Mesenchymal stem cell (in vitro differentiated cells and primary cell): ENCODE measurements around the gene PIK3R1.
A peak's percentile ranks its signal among the peaks of the same experiment; 100 is the strongest.

Experiments
- DNase-seq: peaks from one replicate; pipeline ENCODE4 v3.0.0-alpha.2; 2013
- H2AFZ ChIP-seq: one replicate; pipeline ENCODE4 v1.6.1; 2013; ENCODE audit warnings: low read depth, mild to moderate bottlenecking, control low read depth, inconsistent platforms, low read length, moderate library complexity
- H2AK5ac ChIP-seq: 2 replicates; pipeline ENCODE4 v1.6.1; 2013; ENCODE audit warnings: low read length, moderate library complexity, mild to moderate bottlenecking, inconsistent platforms; ENCODE audit not compliant: severe bottlenecking
- H2BK120ac ChIP-seq: one replicate; pipeline ENCODE4 v1.6.1; 2013; ENCODE audit warnings: low read depth, mild to moderate bottlenecking, inconsistent platforms, low read length, moderate library complexity
- H2BK12ac ChIP-seq, 2 experiments: one replicate each; pipeline ENCODE4 v1.6.1; 2013; ENCODE audit warnings: inconsistent platforms in 2 of 2, low read length in 2 of 2, mild to moderate bottlenecking in 2 of 2, moderate library complexity in 2 of 2, control low read depth in 1 of 2
- H2BK15ac ChIP-seq: one replicate; pipeline ENCODE4 v1.6.1; 2013; ENCODE audit warnings: mild to moderate bottlenecking, low read depth, inconsistent platforms; ENCODE audit not compliant: poor library complexity, severe bottlenecking
- H2BK5ac ChIP-seq: 2 replicates; pipeline ENCODE4 v1.6.1; 2013; ENCODE audit warnings: low read depth, mild to moderate bottlenecking, low read length, control low read depth, inconsistent platforms; ENCODE audit not compliant: poor library complexity, severe bottlenecking
- H3K14ac ChIP-seq, 2 experiments: one replicate each; pipeline ENCODE4 v1.6.1; 2013; ENCODE audit warnings: inconsistent platforms in 2 of 2, low read length in 2 of 2, control low read depth in 1 of 2, mild to moderate bottlenecking in 1 of 2, moderate library complexity in 1 of 2
- H3K18ac ChIP-seq, 2 experiments: one replicate each; pipeline ENCODE4 v1.6.1; 2013; ENCODE audit warnings: inconsistent platforms in 2 of 2, low read length in 2 of 2, control low read depth in 1 of 2, low read depth in 1 of 2, mild to moderate bottlenecking in 1 of 2
- H3K23ac ChIP-seq, 2 experiments: one replicate each; pipeline ENCODE4 v1.6.1; 2013; ENCODE audit warnings: inconsistent platforms in 2 of 2, low read length in 2 of 2, mild to moderate bottlenecking in 2 of 2, moderate library complexity in 2 of 2, control low read depth in 1 of 2
- H3K27ac ChIP-seq: 2 replicates; pipeline ENCODE4 v1.5.1; 2013; ENCODE audit warnings: mild to moderate bottlenecking, moderate library complexity, low read length, control low read depth, inconsistent platforms; ENCODE audit not compliant: poor library complexity, severe bottlenecking
- H3K27me3 ChIP-seq, 2 experiments: 2 replicates each; pipeline versions ENCODE4 v1.6.1 to v1.7.0; 2013; ENCODE audit warnings: low read length in 2 of 2, mild to moderate bottlenecking in 2 of 2, moderate library complexity in 2 of 2, control low read depth in 1 of 2, inconsistent platforms in 1 of 2; ENCODE audit not compliant: control insufficient read depth in 1 of 2, insufficient read depth in 1 of 2
- H3K36me3 ChIP-seq, 2 experiments: 2 replicates each; pipeline versions ENCODE4 v1.6.1 to v1.7.0; 2013; ENCODE audit warnings: low read length in 2 of 2, control low read depth in 1 of 2, inconsistent platforms in 1 of 2, low read depth in 1 of 2, mild to moderate bottlenecking in 1 of 2; ENCODE audit not compliant: insufficient read depth in 2 of 2, control insufficient read depth in 1 of 2
- H3K4ac ChIP-seq, 2 experiments: one replicate each; pipeline ENCODE4 v1.6.1; 2013; ENCODE audit warnings: inconsistent platforms in 2 of 2, low read length in 2 of 2, mild to moderate bottlenecking in 2 of 2, moderate library complexity in 2 of 2, control low read depth in 1 of 2, low read depth in 1 of 2
- H3K4me1 ChIP-seq: 2 replicates; pipeline ENCODE4 v1.6.1; 2013; ENCODE audit warnings: low read depth, low read length, control low read depth; ENCODE audit not compliant: control insufficient read depth, insufficient read depth
- H3K4me2 ChIP-seq: 2 replicates; pipeline ENCODE4 v1.6.1; 2013; ENCODE audit warnings: low read length, mild to moderate bottlenecking, inconsistent platforms; ENCODE audit not compliant: poor library complexity, severe bottlenecking
- H3K4me3 ChIP-seq, 2 experiments: 2 replicates each; pipeline versions ENCODE4 v1.5.1 to v1.7.0; 2013; ENCODE audit warnings: low read length in 2 of 2, mild to moderate bottlenecking in 2 of 2, control low read depth in 1 of 2, low read depth in 1 of 2; ENCODE audit not compliant: insufficient read depth in 1 of 2
- H3K79me1 ChIP-seq: replicated peaks from 2 replicates; pipeline ENCODE4 v1.6.1; 2013; ENCODE audit warnings: mild to moderate bottlenecking, control low read depth, low read length, inconsistent platforms; ENCODE audit not compliant: poor library complexity, severe bottlenecking
- H3K9ac ChIP-seq: 2 replicates; pipeline ENCODE4 v1.7.0; 2013; ENCODE audit warnings: mild to moderate bottlenecking, low read length, moderate library complexity
- H3K9me3 ChIP-seq: 2 replicates; pipeline ENCODE4 v1.7.0; 2013; ENCODE audit warnings: mild to moderate bottlenecking, low read length; ENCODE audit not compliant: control insufficient read depth
- H4K8ac ChIP-seq: one replicate; pipeline ENCODE4 v1.6.1; 2013; ENCODE audit warnings: inconsistent platforms, mild to moderate bottlenecking, low read length, moderate library complexity
- H4K91ac ChIP-seq: one replicate; pipeline ENCODE4 v1.6.1; 2013; ENCODE audit warnings: mild to moderate bottlenecking, low read length, inconsistent platforms
- WGBS: methylation state at CpG from one replicate; pipeline ENCODE4 v1.1.7; 2013; ENCODE audit warnings: mixed read lengths; 5-methylcytosine and 5-hydroxymethylcytosine counted together

PIK3R1 gene

GRCh38 chr5:68182094-68182493, 33.5 kb upstream of the PIK3R1 start:
- no peaks in the 10 kb centered on the region for H3K36me3 ChIP-seq
- no peak for DNase-seq
- no peaks in the 10 kb centered on the region for H3K79me1 ChIP-seq
- WGBS: no CpG with 5 or more reads among the region's 2 CpGs
- H2AFZ ChIP-seq: no peak overlapping the region
- no peaks in the 10 kb centered on the region for H3K4me1 ChIP-seq
- H3K23ac ChIP-seq: no peak overlapping the region
- H3K18ac ChIP-seq: no peak overlapping the region
- no peak overlapping the region for H3K14ac ChIP-seq
- H4K8ac ChIP-seq: no peak overlapping the region
- no peak overlapping the region for H2BK12ac ChIP-seq
- no peak overlapping the region for H4K91ac ChIP-seq
- no peak overlapping the region for H3K9ac ChIP-seq
- H3K27ac ChIP-seq: no peak overlapping the region
- no peak overlapping the region for H3K4me2 ChIP-seq
- no peaks in the 10 kb centered on the region for H3K27me3 ChIP-seq
- H3K4ac ChIP-seq: no peak overlapping the region
- H2BK15ac ChIP-seq: no peak overlapping the region
- no peak overlapping the region for H2BK5ac ChIP-seq
- no peak overlapping the region for H2BK120ac ChIP-seq
- no peaks in the 10 kb centered on the region for H3K9me3 ChIP-seq
- no peak overlapping the region for H2AK5ac ChIP-seq
- H3K4me3 ChIP-seq: no peak overlapping the region

- peaks cover 2% of the 10 kb centered on the region for H3K4me1 ChIP-seq
- 100% methylated on average over 2 of the region's 3 CpGs for WGBS
- no peaks in the 10 kb centered on the region for H3K9me3 ChIP-seq
- no peak overlapping the region for H2AK5ac ChIP-seq
- H3K79me1 ChIP-seq: no peaks in the 10 kb centered on the region
- H4K8ac ChIP-seq: no peak overlapping the region
- H3K9ac ChIP-seq: no peak overlapping the region
- no peak overlapping the region for H3K4me3 ChIP-seq
- H2BK15ac ChIP-seq: no peak overlapping the region
- no peak overlapping the region for H3K23ac ChIP-seq
- no peaks in the 10 kb centered on the region for H3K36me3 ChIP-seq
- no peak overlapping the region for H2BK5ac ChIP-seq
- no peak overlapping the region for H3K4ac ChIP-seq
- H2BK12ac ChIP-seq: no peak overlapping the region
- no peak overlapping the region for H4K91ac ChIP-seq
- no peak overlapping the region for H2AFZ ChIP-seq
- H2BK120ac ChIP-seq: no peak overlapping the region
- H3K14ac ChIP-seq: no peak overlapping the region
- no peak overlapping the region for H3K18ac ChIP-seq
- no peak overlapping the region for H3K27ac ChIP-seq
- no peaks in the 10 kb centered on the region for H3K27me3 ChIP-seq
- H3K4me2 ChIP-seq: no peak overlapping the region
- no peak for DNase-seq
Observed at GRCh38 chr5:68182534-68182933, 33.0 kb upstream of the PIK3R1 start.

GRCh38 chr5:68187268-68188055, 28.1 kb upstream of the PIK3R1 start:
- Histone ChIP-seq H3K79me1 (no peaks in the 10 kb centered on the region), H2AFZ (peak overlapping the region; percentile 88), H3K9me3 (no peaks in the 10 kb centered on the region), H3K27me3 (no peaks in the 10 kb centered on the region), H3K4me3 (no peak overlapping the region), H2AK5ac (no peak overlapping the region), H3K4ac (peak overlapping the region in 1 of 2 experiments; percentile 51), H4K91ac (peak overlapping the region; percentile 50), H2BK5ac (peak overlapping the region; percentile 12), H3K4me1 (peaks cover 10% of the 10 kb centered on the region), H2BK12ac (no peak overlapping the region), H3K36me3 (no peaks in the 10 kb centered on the region), H4K8ac (peak overlapping the region; percentile 88), H3K9ac (no peak overlapping the region), H3K23ac (no peak overlapping the region), H3K27ac (no peak overlapping the region), H3K4me2 (peak overlapping the region; percentile 75), H3K18ac (peak overlapping the region; percentile 34 to 79), H2BK15ac (peak overlapping the region; percentile 94), H3K14ac (no peak overlapping the region), H2BK120ac (peak overlapping the region; percentile 79)
- peak; percentile 18 for DNase-seq
- WGBS: 24% methylated on average over 34 of the region's 34 CpGs

GRCh38 chr5:68189171-68189570, 26.4 kb upstream of the PIK3R1 start:
- WGBS: 98% methylated on average over 5 of the region's 7 CpGs
- Histone ChIP-seq H3K14ac (no peak overlapping the region), H2AFZ (no peak overlapping the region), H3K9me3 (no peaks in the 10 kb centered on the region), H4K91ac (no peak overlapping the region), H2AK5ac (no peak overlapping the region), H2BK5ac (no peak overlapping the region), H3K27me3 (no peaks in the 10 kb centered on the region), H3K18ac (no peak overlapping the region), H2BK15ac (no peak overlapping the region), H2BK120ac (no peak overlapping the region), H2BK12ac (no peak overlapping the region), H3K27ac (no peak overlapping the region), H3K4me1 (peaks cover 11% of the 10 kb centered on the region), H3K23ac (no peak overlapping the region), H3K9ac (no peak overlapping the region), H3K4me3 (no peak overlapping the region), H3K4ac (no peak overlapping the region), H3K79me1 (no peaks in the 10 kb centered on the region), H3K4me2 (no peak overlapping the region), H4K8ac (no peak overlapping the region), H3K36me3 (no peaks in the 10 kb centered on the region)
- DNase-seq: no peak
